ENCODE measurements around the gene PCNT.

PCNT gene

DNA sequence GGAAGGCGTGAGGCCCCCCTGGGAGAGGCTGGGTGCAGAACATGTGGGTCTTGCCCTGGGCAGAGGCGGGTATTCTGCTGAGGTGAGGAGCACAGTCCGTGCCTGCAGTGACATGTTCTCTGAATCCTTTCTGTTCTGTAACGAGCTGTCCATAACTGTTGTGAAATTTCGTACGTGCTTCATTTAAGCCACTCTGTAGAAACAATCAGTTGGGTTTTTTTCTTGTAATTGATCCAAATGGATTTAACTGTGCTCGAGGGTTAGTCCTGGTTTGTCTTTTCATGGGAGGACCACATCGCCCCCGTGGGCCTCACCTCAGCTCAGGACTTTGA is 89.4 kb downstream of the PCNT start:
- DNase-seq = no peak

DNA sequence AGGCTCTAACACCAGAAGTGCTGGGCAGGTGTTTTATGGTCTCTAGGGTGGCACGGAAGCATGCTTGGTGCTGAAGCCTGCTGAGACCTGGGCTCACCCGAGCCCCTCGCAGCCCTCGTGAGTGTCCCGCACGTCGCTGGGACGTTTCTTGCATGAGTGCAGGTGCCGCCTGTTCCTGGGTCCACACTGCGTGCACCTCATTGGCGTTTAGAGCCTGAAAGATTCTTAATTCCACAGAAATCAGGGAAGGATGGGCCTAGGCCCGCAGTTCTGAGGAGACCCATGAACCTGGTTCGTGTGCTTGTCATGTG is 91.0 kb downstream of the PCNT start:
- DNase-seq = no peak

DNA sequence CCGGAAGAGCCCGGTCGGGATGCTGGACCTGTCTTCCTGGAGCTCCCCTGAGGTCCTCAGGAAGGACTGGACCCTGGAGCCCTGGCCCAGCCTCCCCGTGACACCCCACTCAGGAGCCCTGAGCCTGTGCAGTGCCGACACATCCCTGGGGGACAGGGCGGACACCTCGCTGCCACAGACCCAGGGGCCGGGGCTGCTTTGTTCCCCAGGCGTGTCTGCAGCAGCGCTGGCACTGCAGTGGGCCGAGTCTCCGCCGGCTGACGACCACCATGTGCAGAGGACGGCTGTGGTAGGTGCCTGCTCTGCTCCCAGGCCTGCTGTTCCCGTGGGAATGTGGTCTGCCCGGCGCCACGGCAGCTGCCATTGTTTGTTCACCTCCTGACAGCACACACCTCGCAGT is 92.6 kb downstream of the PCNT start:
- DNase-seq = no peak

DNA sequence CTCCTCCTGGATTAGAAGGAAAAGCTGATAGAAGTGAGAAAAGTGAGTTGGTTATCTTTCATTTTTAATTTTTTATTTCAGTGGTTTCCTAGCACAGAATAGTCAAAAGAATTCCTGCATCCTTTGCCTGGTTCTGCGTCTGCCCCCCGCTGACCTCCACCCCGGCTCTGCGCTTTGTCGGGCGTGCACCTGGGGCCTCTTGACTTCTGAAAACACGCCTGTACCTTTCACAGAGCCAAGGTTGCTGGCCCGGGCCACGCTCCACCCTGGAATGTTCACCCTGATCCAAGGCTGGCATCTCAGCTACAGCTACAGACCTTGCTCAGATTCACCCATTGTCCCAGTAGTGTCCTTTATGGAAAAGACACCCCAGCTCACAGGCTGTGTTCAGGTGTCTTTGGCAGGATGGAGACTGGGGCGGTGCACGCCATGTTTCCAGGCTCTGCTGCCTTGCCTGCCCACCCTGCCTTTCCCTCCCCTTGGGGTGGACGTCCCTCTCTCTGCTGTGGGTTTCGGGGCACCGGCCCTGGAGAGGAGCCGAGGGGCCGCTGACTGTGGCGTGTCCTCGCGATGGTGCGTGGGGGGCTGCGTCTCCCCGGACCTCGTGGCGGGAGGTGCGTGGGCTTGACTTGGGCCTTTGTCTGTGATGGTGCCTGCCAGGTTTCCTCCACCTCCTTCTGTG is 94.5 kb downstream of the PCNT start:
- no peak for DNase-seq

DNA sequence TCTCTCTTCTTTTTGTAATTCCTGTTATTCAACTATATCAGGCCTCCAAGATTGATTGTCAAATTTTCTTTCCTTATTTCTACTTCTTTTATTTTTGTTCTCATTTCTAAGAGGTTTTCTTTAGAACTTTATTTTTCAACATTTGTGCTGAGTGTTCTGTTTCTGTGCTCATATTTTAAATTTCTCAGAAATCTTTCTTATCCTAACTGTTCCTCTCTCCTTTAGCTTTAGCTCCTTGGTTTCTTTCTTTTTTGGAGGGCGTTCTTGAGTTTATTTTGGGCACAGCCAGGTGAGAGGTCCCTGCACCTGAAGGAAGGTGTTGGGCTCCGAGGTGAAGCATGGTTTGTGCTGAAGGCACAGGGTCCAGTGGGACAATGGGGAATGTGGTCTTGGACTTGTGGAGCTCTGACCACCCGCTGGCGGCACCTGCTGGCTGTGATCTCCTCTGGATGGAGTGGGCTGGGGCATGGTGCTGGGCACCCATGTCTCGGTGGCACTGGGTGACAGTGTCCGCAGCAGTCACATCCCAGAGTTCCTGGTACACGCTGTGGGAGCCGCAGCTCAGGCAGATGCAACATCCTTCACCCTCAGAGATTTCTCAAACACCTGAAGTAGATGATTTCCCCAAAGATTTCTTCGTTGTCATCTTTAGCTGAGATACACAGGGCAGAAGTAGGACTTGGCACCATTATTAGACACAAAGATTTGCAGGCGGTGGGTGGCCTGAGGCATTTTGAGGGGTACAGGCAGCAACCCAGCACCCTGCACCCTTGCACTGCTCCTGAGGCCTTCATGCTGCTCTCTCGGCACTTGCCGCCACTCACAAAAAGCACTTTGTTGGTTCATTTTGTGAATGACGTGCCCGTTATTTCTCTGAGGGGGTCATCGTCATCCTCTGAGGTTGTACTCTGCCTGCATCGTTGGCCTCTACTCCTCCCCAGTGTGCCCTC is 96.6 kb downstream of the PCNT start:
- no peak for DNase-seq

DNA sequence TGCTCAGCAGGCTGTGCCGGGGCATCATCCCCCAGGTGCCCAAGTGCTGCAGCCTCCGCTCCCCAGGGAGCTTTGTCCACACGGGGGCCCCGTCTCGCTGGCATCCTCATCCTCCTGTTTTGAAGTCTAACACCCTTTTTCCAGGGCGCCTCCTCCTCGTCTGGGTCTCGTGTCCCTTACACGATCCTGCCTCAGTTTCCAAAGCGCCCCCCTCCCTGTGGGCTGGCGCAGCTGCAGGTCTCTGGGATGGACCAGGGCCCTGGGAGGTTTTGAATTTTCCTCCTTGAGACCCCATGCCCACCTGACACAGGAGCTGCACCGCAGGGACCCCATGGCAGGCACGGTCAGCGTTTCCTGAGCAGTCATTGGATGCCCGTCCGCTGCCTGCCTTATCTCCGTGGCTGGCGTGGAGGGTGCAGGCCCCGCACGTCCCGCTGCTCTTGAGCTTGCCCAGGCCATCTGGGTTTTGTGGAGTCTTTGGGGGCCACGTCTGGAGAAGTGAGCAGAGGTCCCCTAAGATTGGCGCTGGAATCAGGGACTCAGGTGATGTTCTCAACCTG is 97.3 kb downstream of the PCNT start:
- DNase-seq = no peak

DNA sequence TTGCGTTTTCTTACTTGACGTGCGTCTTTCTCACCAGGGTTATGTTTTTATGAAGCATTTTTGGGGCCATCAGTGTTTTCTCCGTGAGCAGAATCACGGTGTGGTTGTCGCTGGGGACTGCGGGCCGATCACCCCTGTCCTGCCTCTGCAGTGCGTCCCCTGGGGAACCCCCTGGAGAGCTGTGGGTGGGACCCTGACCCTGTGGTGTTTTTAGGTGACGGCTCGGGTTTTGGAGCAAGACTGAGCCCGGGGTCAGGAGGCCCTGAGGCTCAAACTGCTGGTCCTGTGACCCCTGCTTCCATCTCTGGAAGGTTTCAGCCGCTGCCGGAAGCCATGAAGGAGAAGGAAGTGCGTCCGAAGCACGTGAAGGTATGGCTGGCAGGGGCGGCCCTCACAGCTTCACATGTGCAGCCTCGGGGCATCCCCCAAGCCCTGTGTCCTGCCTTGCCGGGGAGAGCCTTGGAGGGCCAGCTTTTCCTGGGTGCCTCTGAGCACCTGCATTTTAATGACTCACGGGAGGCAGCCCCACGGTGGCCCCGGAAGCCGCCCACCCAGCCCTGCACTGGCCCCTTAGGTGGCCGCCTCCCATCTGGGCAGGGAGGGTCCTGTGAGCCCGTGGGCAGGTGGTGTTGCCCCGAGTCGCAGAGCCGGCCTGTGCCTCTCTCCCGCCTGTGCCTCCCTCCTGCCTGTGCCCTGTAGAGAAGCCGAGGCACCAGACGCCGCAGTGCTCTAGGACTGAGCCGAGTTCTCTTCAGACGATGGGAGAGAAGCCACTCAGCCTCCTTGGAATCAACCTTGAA is 98.0 kb downstream of the PCNT start:
- DNase-seq = no peak

DNA sequence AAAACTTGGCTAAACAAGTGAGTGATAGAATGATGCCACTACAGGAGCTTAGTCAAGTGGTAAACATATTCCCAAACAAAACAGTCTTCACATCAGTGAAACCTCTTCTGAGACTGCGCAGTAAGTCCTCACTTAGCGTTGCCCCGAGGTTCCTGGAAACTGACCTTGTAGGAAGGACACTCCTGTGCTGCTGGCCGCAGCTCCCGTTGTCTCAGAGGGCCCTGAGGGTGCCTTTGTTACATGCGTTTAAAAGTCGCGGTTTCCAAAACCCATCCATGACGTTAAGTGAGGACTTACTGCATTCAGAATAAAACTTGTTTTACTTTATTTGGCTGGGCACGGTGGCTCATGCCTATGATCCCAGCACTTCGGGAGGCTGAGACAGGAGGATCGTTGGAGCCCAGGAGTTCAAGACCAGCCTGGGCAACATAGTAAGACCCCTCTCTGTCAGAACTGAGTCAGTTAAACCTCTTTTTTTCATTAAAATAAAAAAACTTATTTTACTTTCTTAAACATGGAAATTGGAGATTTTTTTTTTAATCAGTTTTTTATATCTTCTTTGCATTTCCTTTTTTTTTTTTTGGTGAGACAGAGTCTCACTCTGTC is 98.8 kb downstream of the PCNT start:
- DNase-seq = no peak

DNA sequence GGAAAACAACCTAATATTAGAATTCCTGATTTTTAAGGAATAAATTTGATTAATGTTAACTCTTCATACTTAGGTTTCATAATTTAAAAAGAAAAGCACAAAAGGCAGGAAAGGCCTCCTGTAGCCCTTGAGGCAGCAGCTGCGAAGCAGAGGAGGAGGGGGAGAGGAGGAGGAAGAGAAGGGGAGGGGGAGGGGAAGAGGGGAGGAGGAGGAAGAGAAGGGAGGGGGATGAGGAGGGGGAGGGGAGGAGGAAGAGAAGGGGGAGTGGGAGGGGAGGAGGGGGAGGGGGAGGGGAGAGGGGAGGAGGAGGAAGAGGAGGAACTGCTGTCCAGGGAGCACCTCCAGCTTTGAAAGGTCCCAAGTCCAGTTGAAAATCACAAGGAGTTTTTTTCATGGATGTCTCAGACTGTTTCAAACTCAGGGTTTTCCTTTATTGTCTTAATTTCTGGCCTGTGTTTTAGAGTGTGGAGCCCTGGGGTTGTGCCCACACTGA is 99.6 kb downstream of the PCNT start:
- peak in 1 of 2 donors; percentile 12 for DNase-seq

DNA sequence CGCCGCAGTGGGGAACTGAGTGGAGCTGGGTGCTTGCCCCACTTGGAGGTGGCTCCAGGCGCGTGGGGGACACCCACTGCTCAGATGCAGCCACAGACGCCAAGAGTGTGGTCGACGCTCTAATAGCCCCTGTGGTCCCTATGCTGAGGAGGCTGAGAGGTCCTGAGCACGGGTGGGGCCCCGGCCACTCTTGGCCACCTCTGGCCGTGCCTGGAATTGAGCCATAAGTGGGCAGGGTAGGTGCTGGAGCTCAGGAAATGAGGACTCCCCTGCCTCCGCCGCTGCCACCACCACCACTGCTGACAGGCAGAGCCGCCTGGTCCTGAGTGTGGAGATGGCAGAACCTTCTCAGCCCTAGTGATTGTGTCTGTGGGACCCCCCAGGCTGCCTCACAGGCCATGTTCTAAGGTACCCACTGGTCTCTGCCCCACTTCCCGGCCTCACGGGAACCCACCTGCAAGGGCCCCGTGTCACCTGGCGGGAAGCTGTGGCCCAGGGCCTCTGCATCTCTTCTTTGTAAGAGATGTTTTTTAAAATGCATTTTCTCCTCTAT is 100.2 kb downstream of the PCNT start:
- DNase-seq = peak; percentile 14 to 53

DNA sequence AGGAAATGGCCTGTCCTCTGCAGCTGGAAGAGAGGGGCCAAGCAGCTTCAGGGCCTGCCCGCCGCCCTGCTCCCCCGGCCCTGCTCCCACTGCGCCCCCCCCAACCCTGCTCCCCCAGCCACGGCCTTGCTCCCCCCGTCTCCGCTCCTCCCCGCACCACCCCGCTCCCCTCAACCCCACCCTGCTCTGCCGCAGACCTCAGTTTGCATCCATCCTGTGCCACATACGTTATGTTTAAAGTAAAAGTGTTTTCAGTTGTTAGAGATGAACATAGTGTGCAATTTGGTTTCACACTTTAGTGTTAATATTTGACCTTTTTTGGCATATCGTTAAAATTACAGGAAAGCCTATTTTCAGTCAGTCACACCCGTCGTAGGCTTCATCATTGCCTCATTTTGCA is 100.7 kb downstream of the PCNT start:
- DNase-seq = peak; percentile 47 to 65

DNA sequence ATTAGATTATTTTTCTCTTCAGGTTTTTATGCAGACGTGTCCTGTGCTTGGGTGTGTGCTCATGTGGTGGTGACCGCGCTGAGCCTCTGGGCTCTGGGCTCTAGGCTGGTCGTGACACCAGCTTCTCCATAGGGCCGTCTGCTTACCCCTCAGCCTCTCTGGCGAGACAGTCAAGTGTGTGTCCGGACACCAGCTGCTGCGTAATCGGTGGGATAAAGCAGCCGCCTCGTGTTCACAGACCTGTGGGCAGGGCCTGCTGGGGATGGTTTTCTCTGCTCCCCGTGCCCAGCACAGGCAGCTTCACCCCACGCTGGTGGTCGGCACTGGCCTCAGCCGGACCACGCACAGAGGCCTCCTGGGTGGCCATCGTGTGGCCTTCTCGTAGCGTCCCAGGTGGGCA is 101.1 kb downstream of the PCNT start:
- no peak for DNase-seq

DNA sequence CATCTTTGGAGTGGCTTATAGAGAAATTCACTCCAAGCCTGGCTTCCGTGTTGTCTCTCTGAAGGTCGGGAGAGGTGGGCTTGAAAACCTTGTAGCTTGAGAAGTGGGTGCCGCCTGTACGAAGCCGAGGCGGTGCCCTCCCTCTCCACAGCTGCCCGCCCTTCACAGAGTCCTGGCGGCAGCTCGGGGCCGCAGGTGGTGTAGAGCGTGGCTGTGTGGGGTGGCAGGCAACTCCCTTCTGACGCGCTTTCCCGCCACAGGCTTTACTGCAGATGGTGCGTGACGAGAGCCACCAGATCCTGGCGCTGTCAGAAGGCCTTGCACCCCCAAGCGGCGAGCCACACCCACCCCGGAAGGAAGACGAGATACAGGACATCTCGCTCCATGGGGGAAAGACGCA is 101.6 kb downstream of the PCNT start:
- peak; percentile 77 to 81 for DNase-seq

DNA sequence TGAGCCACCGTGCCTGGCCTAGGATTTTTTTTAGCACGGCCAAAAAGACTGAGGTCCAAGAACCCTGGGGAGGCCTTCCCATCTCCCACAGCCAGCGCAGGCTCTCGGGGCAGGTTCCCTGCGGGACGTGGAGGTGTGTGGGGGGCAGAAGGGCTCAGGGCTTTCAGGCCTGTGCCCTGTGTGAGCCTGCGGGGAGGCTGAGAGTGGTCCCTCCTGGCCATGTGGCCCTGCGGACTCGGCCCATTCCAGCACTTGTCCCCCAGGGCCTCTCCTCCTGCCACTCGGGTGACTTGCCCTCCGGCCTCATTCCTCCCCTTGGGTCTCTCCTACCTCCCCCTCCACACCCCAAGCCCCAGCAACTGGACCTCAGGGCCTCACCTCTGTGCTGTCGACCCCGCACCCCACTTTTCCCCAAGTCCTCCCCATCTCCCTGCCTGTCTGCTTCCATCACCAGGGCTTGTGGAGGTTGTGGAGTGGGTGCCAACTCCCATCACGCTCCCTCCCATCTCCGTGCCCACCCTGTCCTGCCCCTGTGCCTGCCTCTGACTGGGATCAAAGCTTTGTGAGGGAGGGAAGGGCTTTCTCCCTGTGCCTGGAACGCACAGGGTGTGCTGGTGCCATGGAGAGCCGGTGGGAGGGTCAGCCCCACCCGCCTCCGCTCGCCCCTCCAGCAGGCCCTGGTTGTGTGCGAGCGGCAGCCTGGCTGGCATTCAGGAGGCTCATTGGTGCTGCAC is 102.5 kb downstream of the PCNT start:
- DNase-seq = no peak

DNA sequence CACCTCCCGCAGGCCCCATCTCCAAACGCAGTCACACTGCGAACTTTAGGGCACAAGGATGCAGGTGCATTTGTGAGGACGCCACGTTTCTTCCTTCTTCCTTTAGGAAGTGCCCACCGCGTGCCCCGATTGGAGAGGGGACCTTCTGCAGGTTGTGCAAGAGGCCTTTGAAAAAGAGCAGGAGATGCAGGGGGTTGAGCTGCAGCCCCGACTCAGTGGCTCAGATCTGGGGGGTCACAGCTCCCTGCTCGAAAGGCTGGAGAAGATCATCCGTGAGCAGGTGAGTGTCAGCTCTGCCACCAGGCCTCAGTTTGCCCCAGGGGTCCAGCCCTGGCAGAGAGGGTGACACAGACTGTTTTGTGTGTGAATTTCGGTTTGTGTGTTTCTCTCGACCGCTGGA is 103.6 kb downstream of the PCNT start:
- no peak for DNase-seq

DNA sequence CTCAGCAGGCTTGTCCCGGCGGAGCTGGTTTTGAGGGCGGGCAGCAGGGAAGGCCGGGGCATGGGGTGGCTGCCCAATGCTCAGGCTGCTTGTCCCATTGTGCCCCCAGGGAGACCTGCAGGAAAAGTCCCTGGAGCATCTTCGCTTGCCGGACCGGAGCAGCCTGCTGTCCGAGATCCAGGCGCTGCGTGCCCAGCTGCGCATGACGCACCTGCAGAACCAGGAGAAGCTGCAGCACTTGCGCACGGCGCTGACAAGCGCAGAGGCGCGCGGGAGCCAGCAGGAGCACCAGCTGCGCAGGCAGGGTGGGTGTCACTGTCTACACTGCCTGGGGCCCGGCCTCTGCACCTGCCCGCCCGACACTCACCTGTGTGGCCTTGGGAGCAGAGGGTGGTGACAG is 104.3 kb downstream of the PCNT start:
- DNase-seq = no peak

DNA sequence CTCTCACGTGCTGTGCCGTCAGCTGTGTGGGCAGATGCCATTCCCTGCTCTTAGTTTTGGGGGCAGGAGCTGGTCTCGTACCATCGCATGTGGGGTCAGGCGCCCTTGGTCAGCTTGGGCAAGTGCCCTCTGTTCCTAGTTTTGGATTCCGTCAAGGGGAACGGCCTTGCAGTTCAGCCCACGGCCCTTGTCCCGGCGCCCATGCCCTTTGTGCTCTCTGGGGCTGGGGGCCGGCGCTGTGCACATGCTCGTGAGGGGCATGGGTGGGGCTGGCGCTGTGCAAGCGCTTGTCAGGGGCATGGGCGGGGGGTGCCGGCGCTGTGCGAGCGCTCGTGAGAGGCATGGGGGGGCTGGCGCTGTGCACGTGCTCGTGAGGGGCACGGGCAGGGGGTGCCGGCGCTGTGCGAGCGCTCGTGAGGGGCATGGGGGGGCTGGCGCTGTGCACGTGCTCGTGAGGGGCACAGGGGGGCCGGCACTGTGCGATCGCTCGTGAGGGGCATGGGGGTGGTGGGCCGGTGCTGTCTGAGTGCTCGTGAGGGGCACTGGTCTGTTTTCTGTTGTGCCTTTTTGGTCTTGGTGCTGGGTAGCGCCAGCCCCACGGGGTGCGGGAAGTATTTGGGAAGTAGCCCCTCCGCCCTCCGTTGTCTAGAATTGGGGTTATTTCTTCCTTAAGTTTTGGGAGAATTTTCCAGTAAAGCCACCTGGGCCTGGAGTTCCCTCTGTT is 105.2 kb downstream of the PCNT start:
- DNase-seq = no peak

DNA sequence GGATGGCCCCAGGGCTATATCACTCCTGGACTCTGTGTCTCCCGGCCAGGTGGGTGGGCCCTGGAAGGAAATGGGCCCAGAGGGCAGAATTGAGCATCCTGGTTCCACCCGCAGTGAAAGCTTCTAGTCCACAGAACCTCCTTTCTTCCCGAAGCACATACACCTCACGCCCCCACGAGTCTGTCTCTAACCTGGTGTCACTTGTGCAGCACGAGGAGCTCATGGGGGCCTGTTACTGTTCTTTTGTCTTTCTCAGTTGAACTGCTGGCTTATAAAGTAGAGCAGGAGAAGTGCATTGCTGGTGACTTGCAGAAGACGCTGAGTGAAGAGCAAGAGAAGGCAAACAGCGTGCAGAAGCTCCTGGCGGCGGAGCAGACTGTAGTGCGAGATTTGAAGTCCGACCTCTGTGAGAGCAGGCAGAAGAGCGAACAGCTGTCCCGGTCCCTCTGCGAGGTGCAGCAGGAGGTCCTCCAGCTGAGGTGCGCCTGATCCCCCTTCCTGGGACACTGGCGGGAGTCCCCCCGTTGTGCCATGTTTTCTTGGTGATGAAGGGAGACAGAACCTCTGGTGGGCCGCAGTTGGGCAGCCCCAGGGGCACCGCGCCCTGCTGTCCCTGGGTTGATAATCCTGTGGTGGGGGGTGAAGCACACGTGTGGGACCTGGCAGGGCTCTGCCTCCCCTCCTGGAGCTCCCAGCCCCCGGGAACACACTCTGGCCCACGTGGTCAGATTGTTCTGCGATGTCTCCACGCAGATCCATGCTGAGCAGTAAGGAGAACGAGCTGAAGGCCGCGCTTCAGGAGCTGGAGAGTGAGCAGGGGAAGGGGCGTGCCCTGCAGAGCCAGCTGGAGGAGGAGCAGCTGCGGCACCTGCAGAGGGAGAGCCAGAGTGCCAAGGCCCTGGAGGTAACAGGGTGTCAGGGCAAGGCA is 106.1 kb downstream of the PCNT start:
- DNase-seq = no peak

DNA sequence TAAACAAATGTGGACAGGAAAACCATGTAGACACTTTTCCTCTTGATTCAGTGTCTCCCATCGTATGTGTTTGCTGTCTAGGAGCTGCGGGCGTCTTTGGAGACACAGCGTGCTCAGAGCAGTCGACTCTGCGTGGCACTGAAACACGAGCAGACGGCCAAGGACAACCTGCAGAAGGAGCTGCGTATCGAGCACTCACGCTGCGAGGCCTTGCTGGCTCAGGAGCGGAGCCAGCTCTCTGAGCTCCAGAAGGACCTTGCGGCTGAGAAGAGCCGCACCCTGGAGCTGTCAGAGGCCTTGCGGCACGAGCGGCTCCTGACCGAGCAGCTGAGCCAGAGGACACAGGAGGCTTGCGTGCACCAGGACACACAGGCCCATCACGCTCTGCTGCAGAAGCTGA is 107.5 kb downstream of the PCNT start:
- DNase-seq = no peak
